ENCODE measurements around the gene TMTC3. TPM values are rescaled to one million over a fixed set of nuclear protein-coding genes. Genes with fewer than 3 reads are reported as not detected.

Gene TMTC3
- total RNA-seq, 4 donors from 2014 or later: 4.1 to 12.1 (median 8.3) TPM

DNA sequence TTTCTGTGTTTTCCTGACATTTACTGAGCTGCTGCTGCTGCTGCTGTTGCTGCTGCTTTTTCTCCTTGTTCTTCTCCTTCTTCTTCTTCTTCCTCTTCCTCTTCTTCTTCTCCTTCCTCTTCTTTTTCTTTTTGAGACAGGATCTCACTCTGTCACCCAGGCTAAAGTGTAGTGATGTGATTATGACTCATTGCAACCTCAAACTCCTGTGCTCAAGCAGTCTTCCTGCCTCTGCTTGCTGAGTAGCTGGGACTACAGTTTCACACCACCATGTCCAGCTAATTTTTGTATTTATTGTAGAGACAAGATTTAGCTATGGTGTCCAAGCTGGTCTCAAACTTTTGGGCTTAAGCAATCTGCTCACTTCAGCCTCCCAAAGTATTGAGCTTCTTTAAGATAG, 95.8 kb downstream of the TMTC3 start:
- H3K4me1 ChIP-seq: no peaks in the 10 kb centered on the region
- no peaks in the 10 kb centered on the region for H3K36me3 ChIP-seq
- no peak for DNase-seq
- no peak for TF ChIP-seq POLR2A (IDR thresholded peaks at IDR 0.05)
- no peak for TF ChIP-seq CTCF (IDR thresholded peaks at IDR 0.05)
- no peak overlapping the region for H3K4me3 ChIP-seq
- no peaks in the 10 kb centered on the region for H3K9me3 ChIP-seq
- no peaks in the 10 kb centered on the region for H3K27me3 ChIP-seq
- H3K27ac ChIP-seq: no peak overlapping the region

- H3K36me3 ChIP-seq: no peaks in the 10 kb centered on the region
- H3K27ac ChIP-seq: no peak overlapping the region
- no peaks in the 10 kb centered on the region for H3K4me1 ChIP-seq
- DNase-seq: no peak
- no peaks in the 10 kb centered on the region for H3K9me3 ChIP-seq
- no peaks in the 10 kb centered on the region for H3K27me3 ChIP-seq
- no peak for TF ChIP-seq CTCF (IDR thresholded peaks at IDR 0.05)
- no peak for TF ChIP-seq POLR2A (IDR thresholded peaks at IDR 0.05)
- H3K4me3 ChIP-seq: no peak overlapping the region
These were observed 96.3 kb downstream of the TMTC3 start for GRCh38 chr12:88238406-88238805.

DNA sequence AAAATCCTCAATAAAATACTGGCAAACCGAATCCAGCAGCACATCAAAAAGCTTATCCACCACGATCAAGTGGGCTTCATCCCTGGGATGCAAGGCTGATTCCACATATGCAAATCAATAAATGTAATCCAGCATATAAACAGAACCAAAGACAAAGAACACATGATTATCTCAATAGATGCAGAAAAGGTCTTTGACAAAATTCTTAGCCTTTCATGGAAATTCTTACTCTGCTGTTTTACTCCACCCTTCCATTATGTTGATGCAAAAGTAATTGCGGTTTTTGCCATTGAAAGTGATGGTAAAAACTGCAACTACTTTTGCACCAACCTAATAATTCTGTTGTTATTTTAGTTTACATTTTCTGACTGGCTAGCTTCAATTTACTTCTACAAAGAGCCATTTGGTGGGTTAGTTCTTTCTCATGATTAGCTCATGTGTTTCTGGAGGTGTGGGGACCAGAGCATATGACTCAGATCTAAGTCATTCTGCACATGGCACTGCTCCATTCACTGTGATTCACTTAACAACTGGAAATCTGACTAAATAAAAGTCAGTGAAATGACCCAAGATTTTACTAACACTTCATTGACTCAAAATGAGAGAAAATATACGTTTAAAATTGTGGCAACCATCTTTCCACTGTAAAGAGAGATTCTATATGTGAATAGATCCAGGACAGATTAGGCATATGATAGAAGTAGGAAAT, 99.9 kb downstream of the TMTC3 start:
- no peaks in the 10 kb centered on the region for H3K27me3 ChIP-seq

DNA sequence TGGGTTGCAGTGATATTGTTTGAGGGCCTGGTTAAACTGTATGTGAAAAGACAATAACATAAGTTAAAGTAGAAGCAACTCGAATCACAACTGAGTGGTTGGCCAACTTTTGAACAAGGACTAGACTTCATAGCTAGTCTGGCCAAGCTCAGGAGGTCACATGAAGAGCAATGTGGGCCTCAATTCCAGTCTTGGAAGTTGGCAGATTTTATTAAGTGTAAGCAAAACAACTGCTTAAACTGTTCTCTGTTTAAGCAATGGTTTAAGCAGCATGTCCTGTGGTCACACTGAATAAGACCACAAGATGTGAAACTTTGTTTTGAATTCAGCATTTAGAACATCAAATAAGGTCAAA, 100.4 kb downstream of the TMTC3 start:
- H3K4me1 ChIP-seq: no peaks in the 10 kb centered on the region
- no peaks in the 10 kb centered on the region for H3K27me3 ChIP-seq
- H3K36me3 ChIP-seq: no peaks in the 10 kb centered on the region
- DNase-seq: no peak
- no peak for TF ChIP-seq CTCF (IDR thresholded peaks at IDR 0.05)
- no peak for TF ChIP-seq POLR2A (IDR thresholded peaks at IDR 0.05)
- peak overlapping the region in 1 of 4 donors; percentile 26 for H3K27ac ChIP-seq
- no peaks in the 10 kb centered on the region for H3K9me3 ChIP-seq
- no peak overlapping the region for H3K4me3 ChIP-seq

More for the DNA sequence above, 99.9 kb downstream of the TMTC3 start:
- no peak for DNase-seq
- Histone ChIP-seq H3K4me3 (no peak overlapping the region), H3K27ac (peak overlapping the region in 1 of 4 donors; percentile 20), H3K4me1 (no peaks in the 10 kb centered on the region), H3K9me3 (no peaks in the 10 kb centered on the region), H3K36me3 (no peaks in the 10 kb centered on the region)
- no peak for TF ChIP-seq POLR2A (IDR thresholded peaks at IDR 0.05)
- TF ChIP-seq CTCF (IDR thresholded peaks at IDR 0.05): no peak

GRCh38 chr12:88242939-88243338, 100.8 kb downstream of the TMTC3 start:
- no peak for DNase-seq
- no peaks in the 10 kb centered on the region for H3K27me3 ChIP-seq
- no peak overlapping the region for H3K4me3 ChIP-seq
- peak overlapping the region in 1 of 4 donors; percentile 26 for H3K27ac ChIP-seq
- H3K36me3 ChIP-seq: no peaks in the 10 kb centered on the region
- H3K4me1 ChIP-seq: no peaks in the 10 kb centered on the region
- no peaks in the 10 kb centered on the region for H3K9me3 ChIP-seq
- TF ChIP-seq POLR2A (IDR thresholded peaks at IDR 0.05) (no peak), CTCF (IDR thresholded peaks at IDR 0.05) (no peak)
